HL-60 (cell line): ENCODE data around the gene STK24.
"Not testable (repeated sequence)": the region's sequence is repeated elsewhere in the genome, so short reads cannot be mapped to it uniquely, and the experiment has no call there.

Experiments used
- DNase-seq, 2 experiments: peaks; one replicate each; pipeline ENCODE4 v3.0.0-alpha.2; 2010 to 2020; ENCODE audit warnings: low read depth in 1 of 2, low spot score in 1 of 2
- H3K27ac ChIP-seq: fragments of 250-450 bp; sonication (Bioruptor Pico); replicated peaks from 2 replicates; pipeline ENCODE4 v1.5.1; 2020; ENCODE audit warnings: mild to moderate bottlenecking, moderate library complexity
- H3K27me3 ChIP-seq: fragments of 250-450 bp; sonication (Bioruptor Pico); 2 replicates; pipeline ENCODE4 v1.5.1; 2021; ENCODE audit warnings: mild to moderate bottlenecking, moderate library complexity; ENCODE audit not compliant: insufficient read depth, poor library complexity, severe bottlenecking
- H3K4me3 ChIP-seq: replicated peaks from 2 replicates; pipeline ENCODE4 v1.5.1; 2011; ENCODE audit warnings: mild to moderate bottlenecking, control low read depth, low read length; ENCODE audit not compliant: insufficient read depth
- CTCF ChIP-seq: IDR thresholded peaks from one replicate; pipeline ENCODE4 v1.5.1; 2011; ENCODE audit warnings: low read length, control low read depth, inconsistent platforms; ENCODE audit not compliant: insufficient read depth
- GABPA ChIP-seq: IDR thresholded peaks from 2 replicates; pipeline ENCODE4 v1.6.1; 2012; ENCODE audit warnings: low read depth
- POLR2AphosphoS5 ChIP-seq: IDR thresholded peaks from 2 replicates; pipeline ENCODE4 v1.6.1; 2012; ENCODE audit warnings: low read depth
- SPI1 ChIP-seq: IDR thresholded peaks from 2 replicates; pipeline ENCODE4 v1.6.1; 2012; ENCODE audit warnings: low read depth, mild to moderate bottlenecking, borderline replicate concordance
- TF ChIP-seq, protein P1 (sequence below): IDR thresholded peaks from 2 replicates; pipeline ENCODE4 v1.6.1; 2012; ENCODE audit warnings: low read depth; ENCODE audit not compliant: insufficient replicate concordance

The STK24 gene

GRCh38 chr13:98575009-98575903 lies 1.7 kb downstream of the STK24 start:
- peak overlapping the region; percentile 71 for H3K27ac ChIP-seq
- no peak for DNase-seq
- H3K27me3 ChIP-seq = no peaks in the 10 kb centered on the region
- TF ChIP-seq GABPA (no peak), SPI1 (peak; percentile 24; the same call in 1 of the 2 replicates)
- H3K4me3 ChIP-seq = peak overlapping the region; percentile 83

DNA sequence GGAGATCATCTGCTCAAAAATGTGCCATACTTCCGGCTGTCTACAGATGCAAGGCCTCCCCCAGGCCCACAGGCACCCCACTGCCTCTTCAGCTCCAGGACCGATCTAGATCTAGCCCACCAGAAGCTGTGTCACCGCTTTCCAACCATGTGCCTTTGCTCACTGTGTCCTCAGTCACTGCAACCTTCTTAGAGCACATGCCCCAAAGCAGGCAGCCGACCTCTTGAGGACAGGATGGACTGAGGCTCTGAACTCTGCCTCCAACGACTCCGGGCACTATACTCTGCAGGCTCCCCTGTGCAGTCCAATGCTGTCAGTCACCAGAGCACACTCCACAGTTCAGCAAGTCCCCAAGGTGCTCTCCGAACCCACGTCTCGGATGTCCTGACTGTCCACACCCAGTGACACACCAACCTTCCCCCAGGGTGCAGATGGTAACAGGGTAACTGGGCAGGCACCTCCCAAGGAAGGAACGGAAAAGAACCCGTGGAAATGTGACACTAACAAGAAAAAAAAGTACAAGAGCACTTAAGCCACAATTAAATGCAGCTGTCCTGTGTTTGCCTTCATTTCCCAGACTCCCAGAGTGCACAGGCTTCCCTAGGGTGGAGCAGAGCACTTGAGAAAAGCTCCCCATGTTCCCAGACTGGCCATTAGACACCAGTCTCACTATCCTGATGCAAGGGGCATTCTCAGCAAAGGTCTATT lies 4.8 kb downstream of the STK24 start:
- Histone ChIP-seq H3K4me3 (no peak overlapping the region), H3K27me3 (no peaks in the 10 kb centered on the region), H3K27ac (no peak overlapping the region)
- DNase-seq = no peak
- TF ChIP-seq CTCF (no peak), GABPA (no peak), SPI1 (no peak), POLR2AphosphoS5 (no peak)
- TF ChIP-seq, protein P1, sequence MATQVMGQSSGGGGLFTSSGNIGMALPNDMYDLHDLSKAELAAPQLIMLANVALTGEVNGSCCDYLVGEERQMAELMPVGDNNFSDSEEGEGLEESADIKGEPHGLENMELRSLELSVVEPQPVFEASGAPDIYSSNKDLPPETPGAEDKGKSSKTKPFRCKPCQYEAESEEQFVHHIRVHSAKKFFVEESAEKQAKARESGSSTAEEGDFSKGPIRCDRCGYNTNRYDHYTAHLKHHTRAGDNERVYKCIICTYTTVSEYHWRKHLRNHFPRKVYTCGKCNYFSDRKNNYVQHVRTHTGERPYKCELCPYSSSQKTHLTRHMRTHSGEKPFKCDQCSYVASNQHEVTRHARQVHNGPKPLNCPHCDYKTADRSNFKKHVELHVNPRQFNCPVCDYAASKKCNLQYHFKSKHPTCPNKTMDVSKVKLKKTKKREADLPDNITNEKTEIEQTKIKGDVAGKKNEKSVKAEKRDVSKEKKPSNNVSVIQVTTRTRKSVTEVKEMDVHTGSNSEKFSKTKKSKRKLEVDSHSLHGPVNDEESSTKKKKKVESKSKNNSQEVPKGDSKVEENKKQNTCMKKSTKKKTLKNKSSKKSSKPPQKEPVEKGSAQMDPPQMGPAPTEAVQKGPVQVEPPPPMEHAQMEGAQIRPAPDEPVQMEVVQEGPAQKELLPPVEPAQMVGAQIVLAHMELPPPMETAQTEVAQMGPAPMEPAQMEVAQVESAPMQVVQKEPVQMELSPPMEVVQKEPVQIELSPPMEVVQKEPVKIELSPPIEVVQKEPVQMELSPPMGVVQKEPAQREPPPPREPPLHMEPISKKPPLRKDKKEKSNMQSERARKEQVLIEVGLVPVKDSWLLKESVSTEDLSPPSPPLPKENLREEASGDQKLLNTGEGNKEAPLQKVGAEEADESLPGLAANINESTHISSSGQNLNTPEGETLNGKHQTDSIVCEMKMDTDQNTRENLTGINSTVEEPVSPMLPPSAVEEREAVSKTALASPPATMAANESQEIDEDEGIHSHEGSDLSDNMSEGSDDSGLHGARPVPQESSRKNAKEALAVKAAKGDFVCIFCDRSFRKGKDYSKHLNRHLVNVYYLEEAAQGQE = no peak

DNA sequence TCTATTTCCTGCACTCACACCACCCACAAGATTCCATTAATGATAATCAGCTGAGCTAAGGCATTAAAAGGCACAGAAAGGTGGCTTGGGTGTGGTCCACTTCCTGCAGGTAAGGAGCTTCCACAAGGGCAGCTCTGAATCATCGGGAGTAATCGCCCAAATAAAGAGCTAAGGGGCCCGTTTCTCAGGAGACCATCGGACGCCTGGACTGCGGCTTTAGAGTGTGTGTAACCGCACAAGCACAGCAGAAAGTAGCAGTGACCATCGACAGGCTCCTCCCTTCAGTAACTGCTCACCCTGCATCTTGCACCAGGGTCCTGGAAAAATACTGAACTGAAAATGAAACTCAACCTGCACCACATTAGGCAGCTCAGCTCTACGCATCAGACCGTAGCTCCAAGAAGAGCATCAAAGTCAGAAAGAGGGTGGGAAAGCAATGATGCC lies 6.0 kb downstream of the STK24 start:
- no peak overlapping the region for H3K4me3 ChIP-seq
- no peaks in the 10 kb centered on the region for H3K27me3 ChIP-seq
- TF ChIP-seq GABPA = no peak
- no peak for TF ChIP-seq SPI1
- TF ChIP-seq, protein P1 = no peak
- no peak for TF ChIP-seq POLR2AphosphoS5
- no peak for TF ChIP-seq CTCF
- no peak for DNase-seq
- no peak overlapping the region for H3K27ac ChIP-seq

GRCh38 chr13:98569494-98570367 lies 7.2 kb downstream of the STK24 start:
- not testable (repeated sequence) for H3K4me3 ChIP-seq, H3K27ac ChIP-seq, H3K27me3 ChIP-seq
- DNase-seq = peak; percentile 86 to 95
